ENCODE measurements around the gene FIBCD1. TPM values are rescaled to one million over a fixed set of nuclear protein-coding genes. Genes with fewer than 3 reads are reported as not detected.

FIBCD1 gene
- total RNA-seq, 4 donors from 2014 or later, result 3.3 TPM; not detected in 3

DNA sequence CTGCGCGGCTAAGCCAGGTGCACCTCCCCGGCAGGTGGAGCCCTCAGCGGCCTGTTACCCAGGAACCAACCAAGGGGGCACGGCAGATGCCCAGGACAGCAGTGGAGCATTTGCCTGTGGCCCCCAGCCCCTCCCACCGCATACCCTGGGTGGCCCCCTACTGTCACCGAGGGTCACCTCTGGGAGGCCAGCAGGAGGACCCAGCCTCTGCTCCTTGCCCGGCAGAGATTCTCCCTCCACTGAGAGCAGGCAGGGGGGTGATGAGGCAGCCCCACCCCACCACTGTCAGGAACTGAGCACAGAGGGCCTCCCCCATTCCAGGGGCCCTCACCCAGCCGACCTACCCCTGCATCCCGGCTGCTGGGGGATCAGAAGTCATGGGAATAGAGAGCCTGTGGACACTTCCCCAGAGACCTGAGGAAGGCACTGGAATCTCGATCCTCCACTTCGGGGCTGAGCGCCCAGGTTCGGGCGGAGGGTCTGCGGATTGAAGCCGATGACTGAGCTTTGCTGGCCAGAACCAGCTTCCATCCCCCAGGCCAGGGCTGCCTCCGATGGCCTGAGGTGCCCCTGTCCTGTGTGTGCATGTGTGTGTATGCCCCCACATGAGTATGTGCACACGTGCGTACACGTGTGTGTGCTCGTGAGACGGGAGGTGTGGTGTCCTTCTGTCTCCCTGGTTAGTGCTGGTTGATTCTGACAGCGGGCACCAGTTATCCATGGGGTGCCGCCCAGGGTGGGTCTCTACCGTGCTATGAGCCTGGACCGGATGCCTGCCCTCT is 42.6 kb downstream of the FIBCD1 start, which contains the start of gene QRFP:
Gene QRFP, minus strand, starts transcription at position 580 of the 782 bp plus-strand sequence. CDS start 2,974 bp downstream, outside the sequence.
- Histone ChIP-seq H3K27me3 (no peaks in the 10 kb centered on the region), H3K4me3 (no peak within 1 kb of the TSS), H3K36me3 (peaks cover 0 to 5% (median 0%) of the 10 kb centered on the region in 3 donors), H3K4me1 (peaks cover 0 to 5% (median 0%) of the 10 kb centered on the region in 4 donors), H3K9me3 (no peaks in the 10 kb centered on the region), H3K27ac (no peak within 1 kb of the TSS)
- no peak for DNase-seq
- peak in 1 of 6 experiments; percentile 15 for TF ChIP-seq CTCF (IDR thresholded peaks at IDR 0.05)
- no peak for TF ChIP-seq POLR2A (IDR thresholded peaks at IDR 0.05)

DNA sequence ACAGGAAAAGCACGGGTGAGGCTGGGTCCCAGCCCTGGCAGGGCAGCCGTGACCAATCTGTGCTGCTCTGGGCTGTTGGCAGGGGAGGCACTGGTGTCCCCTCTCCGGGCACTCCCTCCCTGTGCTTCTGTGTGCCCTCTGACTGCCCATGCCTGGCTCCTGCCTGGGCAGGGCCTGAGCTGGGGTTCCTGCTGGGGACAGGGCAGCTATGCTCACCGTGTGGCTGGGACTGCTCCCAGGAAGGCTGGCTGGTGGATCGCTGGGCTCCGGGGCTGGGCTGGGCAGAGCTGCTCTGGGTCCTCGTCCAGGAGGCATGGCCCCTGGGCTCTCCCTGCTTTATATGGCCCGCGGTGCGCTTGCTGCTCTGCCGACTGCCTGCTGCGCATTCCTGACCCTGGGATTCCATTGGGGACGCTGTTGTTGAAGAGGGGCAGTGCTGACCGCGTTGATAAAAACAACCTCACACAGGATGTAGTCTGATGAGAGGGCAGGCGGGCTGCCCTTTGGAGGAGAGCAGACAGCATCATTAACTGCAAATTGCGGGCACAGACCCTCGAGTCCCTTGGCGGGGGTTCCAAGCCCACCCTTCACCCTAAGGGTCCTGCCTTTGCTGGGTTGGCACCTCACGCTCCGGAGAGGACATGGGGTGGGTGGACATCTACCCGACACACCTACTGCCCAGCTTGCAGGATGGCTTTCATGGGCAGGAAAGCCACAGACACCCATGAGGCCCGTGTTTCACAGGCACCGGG is 43.4 kb downstream of the FIBCD1 start:
- H3K9me3 ChIP-seq, result no peaks in the 10 kb centered on the region
- peaks cover 0 to 5% (median 0%) of the 10 kb centered on the region in 4 donors for H3K4me1 ChIP-seq
- no peaks in the 10 kb centered on the region for H3K27me3 ChIP-seq
- H3K36me3 ChIP-seq, result peaks cover 0 to 7% (median 0%) of the 10 kb centered on the region in 3 donors
- TF ChIP-seq POLR2A (IDR thresholded peaks at IDR 0.05) (no peak), CTCF (IDR thresholded peaks at IDR 0.05) (peak in 1 of 6 experiments; percentile 7)
- no peak overlapping the region for H3K27ac ChIP-seq
- no peak for DNase-seq
- H3K4me3 ChIP-seq, result no peak overlapping the region

DNA sequence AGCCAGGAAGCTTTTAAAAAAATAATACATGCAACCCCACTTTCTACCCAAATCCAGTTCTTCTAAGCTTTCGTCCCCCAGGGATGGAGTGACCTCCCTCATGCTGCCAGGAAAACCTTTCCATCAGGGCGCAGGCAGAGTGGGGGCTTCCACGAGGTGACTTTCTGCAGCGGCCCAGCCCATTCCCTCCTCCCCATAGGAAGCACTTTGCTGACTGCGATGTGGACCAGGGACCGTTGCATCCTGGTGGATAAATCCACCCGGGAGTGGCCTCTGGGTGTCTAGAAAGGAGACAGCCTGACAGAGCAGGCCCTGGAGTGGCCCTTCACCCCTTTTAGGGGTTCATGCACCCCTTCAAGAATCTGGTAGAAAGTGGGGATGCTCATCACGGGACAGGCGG is 44.0 kb downstream of the FIBCD1 start:
- H3K27ac ChIP-seq, result no peak overlapping the region
- H3K9me3 ChIP-seq, result no peaks in the 10 kb centered on the region
- H3K4me3 ChIP-seq, result no peak overlapping the region
- DNase-seq, result no peak
- peaks cover 0 to 13% (median 0%) of the 10 kb centered on the region in 3 donors for H3K36me3 ChIP-seq
- TF ChIP-seq POLR2A (IDR thresholded peaks at IDR 0.05), result no peak
- TF ChIP-seq CTCF (IDR thresholded peaks at IDR 0.05), result no peak
- H3K4me1 ChIP-seq, result peaks cover 0 to 5% (median 0%) of the 10 kb centered on the region in 4 donors
- H3K27me3 ChIP-seq, result no peaks in the 10 kb centered on the region

GRCh38 chr9:130894546-130894945 is 44.5 kb downstream of the FIBCD1 start:
- Histone ChIP-seq H3K4me3 (no peak overlapping the region), H3K4me1 (peaks cover 0 to 5% (median 0%) of the 10 kb centered on the region in 4 donors), H3K36me3 (peaks cover 0 to 18% (median 0%) of the 10 kb centered on the region in 3 donors), H3K27ac (no peak overlapping the region), H3K9me3 (no peaks in the 10 kb centered on the region), H3K27me3 (no peaks in the 10 kb centered on the region)
- TF ChIP-seq CTCF (IDR thresholded peaks at IDR 0.05) (no peak), POLR2A (IDR thresholded peaks at IDR 0.05) (no peak)
- no peak for DNase-seq

DNA sequence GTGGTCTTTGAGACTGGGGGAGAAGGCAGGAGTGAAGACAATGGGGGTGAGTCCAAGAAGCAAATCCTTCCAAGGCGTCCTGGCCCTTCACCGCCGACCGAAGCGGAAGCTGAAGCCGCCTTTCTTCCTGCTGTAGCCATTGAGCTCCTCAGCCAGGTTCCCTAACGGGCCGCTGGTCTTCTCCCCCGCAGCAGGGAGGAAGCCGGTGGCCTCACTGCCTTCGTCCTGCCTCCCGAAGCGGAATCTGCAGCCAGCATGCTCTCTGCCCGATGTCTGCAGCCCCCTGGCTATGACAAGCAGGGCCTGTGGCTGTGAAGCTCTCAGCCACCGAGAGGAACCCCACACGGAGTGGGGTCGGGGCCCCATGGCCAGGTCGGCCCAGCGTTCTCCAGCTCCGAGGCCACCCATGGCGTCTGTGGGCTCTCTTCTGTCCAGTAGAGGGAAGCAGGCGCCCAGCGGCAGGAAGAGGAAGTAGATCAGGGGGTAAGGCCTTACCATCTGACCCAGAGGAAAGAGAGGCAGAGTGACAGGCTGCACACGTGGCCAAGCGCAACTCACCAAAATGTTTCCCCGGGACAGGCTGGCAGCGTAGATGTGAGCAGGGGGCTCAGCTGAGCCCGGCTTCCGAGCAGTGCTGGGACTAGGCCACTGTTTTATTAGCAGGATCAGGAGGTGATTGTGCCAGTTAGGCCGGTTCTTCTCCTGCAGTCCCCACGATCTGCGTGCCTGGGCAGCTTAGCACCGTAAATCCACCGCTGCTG is 45.5 kb downstream of the FIBCD1 start:
- Histone ChIP-seq H3K36me3 (peaks cover 0 to 29% (median 0%) of the 10 kb centered on the region in 3 donors), H3K4me1 (peaks cover 0 to 5% (median 0%) of the 10 kb centered on the region in 4 donors), H3K4me3 (no peak overlapping the region), H3K27me3 (no peaks in the 10 kb centered on the region), H3K9me3 (no peaks in the 10 kb centered on the region), H3K27ac (no peak overlapping the region)
- DNase-seq, result no peak
- TF ChIP-seq POLR2A (IDR thresholded peaks at IDR 0.05) (no peak), CTCF (IDR thresholded peaks at IDR 0.05) (peak in 2 of 6 experiments; percentile 15 to 23)
